CD8-positive, alpha-beta memory T cell (primary cell): ENCODE data around the gene SIL1. TPM values are rescaled to one million over a fixed set of nuclear protein-coding genes. Genes with fewer than 3 reads are reported as not detected.
"Not testable (repeated sequence)": the region's sequence is repeated elsewhere in the genome, so short reads cannot be mapped to it uniquely, and the experiment has no call there.

ENCODE experiments used
- CTCF ChIA-PET: fragments of 350-600 bp; sonication (Branson Sonifier 250); formaldehyde crosslinking; loops from one replicate; lab custom pipeline; 2021; ENCODE audit warnings: antibody characterized with exemption; lab: Charles Lee
- POLR2A ChIA-PET: fragments of 350-600 bp; sonication (Branson Sonifier 250); formaldehyde crosslinking; loops from one replicate; lab custom pipeline; 2021; ENCODE audit warnings: antibody characterized with exemption; lab: Charles Lee
- DNase-seq, 5 donors: peaks; one replicate each; pipeline versions ENCODE4 v3.0.0 to v3.0.0-alpha.2; 2020 to 2022; ENCODE audit warnings: mixed read lengths in 1 of 5
- H3K27ac ChIP-seq: one replicate; pipeline ENCODE4 v1.7.0; 2013; ENCODE audit warnings: low read depth, mild to moderate bottlenecking, low read length, moderate library complexity
- H3K27me3 ChIP-seq: 2 replicates; pipeline ENCODE4 v1.7.0; 2013; ENCODE audit warnings: low read length, mild to moderate bottlenecking; ENCODE audit not compliant: insufficient read depth, poor library complexity, severe bottlenecking
- H3K36me3 ChIP-seq: 2 replicates; pipeline ENCODE4 v1.7.0; 2013; ENCODE audit warnings: mild to moderate bottlenecking, low read length, moderate library complexity; ENCODE audit not compliant: insufficient read depth
- H3K4me1 ChIP-seq: 2 replicates; pipeline ENCODE4 v1.7.0; 2013; ENCODE audit warnings: mild to moderate bottlenecking, low read length, moderate library complexity; ENCODE audit not compliant: insufficient read depth
- H3K4me3 ChIP-seq: 2 replicates; pipeline ENCODE4 v1.7.0; 2013; ENCODE audit warnings: mild to moderate bottlenecking, low read length
- H3K9me3 ChIP-seq: 2 replicates; pipeline ENCODE4 v1.7.0; 2013; ENCODE audit warnings: mild to moderate bottlenecking, low read length
- H3K27ac Mint-ChIP-seq, 8 donors: one replicate each; pipeline ENCODE4 v1.8.0; 2020 to 2021; ENCODE audit warnings: mixed read lengths in 8 of 8, mild to moderate bottlenecking in 6 of 8, inconsistent platforms in 3 of 8, moderate library complexity in 3 of 8
- H3K27me3 Mint-ChIP-seq, 2 donors: one replicate each; pipeline ENCODE4 v1.8.0; 2020 to 2021; ENCODE audit warnings: mixed read lengths in 2 of 2, mild to moderate bottlenecking in 1 of 2, moderate library complexity in 1 of 2
- H3K36me3 Mint-ChIP-seq, 3 donors: one replicate each; pipeline ENCODE4 v1.8.0; 2020 to 2021; ENCODE audit warnings: mixed read lengths in 3 of 3, inconsistent platforms in 1 of 3, mild to moderate bottlenecking in 1 of 3
- H3K4me1 Mint-ChIP-seq, 3 donors: one replicate each; pipeline ENCODE4 v1.8.0; 2020 to 2021; ENCODE audit warnings: mixed read lengths in 3 of 3, inconsistent platforms in 1 of 3, mild to moderate bottlenecking in 1 of 3
- H3K4me3 Mint-ChIP-seq, 7 donors: one replicate each; pipeline ENCODE4 v1.8.0; 2020 to 2021; ENCODE audit warnings: mixed read lengths in 7 of 7, mild to moderate bottlenecking in 6 of 7, moderate library complexity in 4 of 7, inconsistent platforms in 2 of 7
- H3K9me3 Mint-ChIP-seq, 5 donors: one replicate each; pipeline ENCODE4 v1.8.0; 2020 to 2022; ENCODE audit warnings: mixed read lengths in 5 of 5, mild to moderate bottlenecking in 3 of 5, moderate library complexity in 2 of 5, inconsistent platforms in 1 of 5
- polyA plus RNA-seq: library from polyadenylated mRNA; unstranded; fragments of 300-500 nt; fragmentation: Illumina TruSeq; gene quantifications from one replicate; pipeline ENCODE4 v1.2.3, GENCODE V29; 2021
- total RNA-seq, 2 experiments: library from RNA; stranded (reverse); gene quantifications; one replicate each; pipeline ENCODE4 v1.2.3, GENCODE V29; 2021

Gene SIL1
- total and polyA plus RNA-seq, 3 experiments from 2014 or later = 15.0 to 27.5 (median 26.6) TPM

- H3K4me3 Mint-ChIP-seq = no peak overlapping the region
- DNase-seq = no peak
- H3K9me3 Mint-ChIP-seq = no peaks in the 10 kb centered on the region
- peaks cover 3 to 7% (median 7%) of the 10 kb centered on the region in 3 donors for H3K4me1 Mint-ChIP-seq
- H3K36me3 Mint-ChIP-seq = peaks cover 0 to 14% (median 10%) of the 10 kb centered on the region in 3 donors
- no peaks in the 10 kb centered on the region for H3K9me3 ChIP-seq
- H3K27me3 Mint-ChIP-seq = no peaks in the 10 kb centered on the region
- H3K4me1 ChIP-seq = no peaks in the 10 kb centered on the region
- H3K27ac Mint-ChIP-seq = no peak overlapping the region
- POLR2A ChIA-PET = no interaction called here
- H3K27me3 ChIP-seq = no peaks in the 10 kb centered on the region
- H3K27ac ChIP-seq = no peak overlapping the region
- no peak overlapping the region for H3K4me3 ChIP-seq
- CTCF ChIA-PET = interaction anchor here (1.0 kb wide), 1 partner anchor 30 kb away, joined by 3 read pairs; no protein-coding TSS in a partner anchor
- H3K36me3 ChIP-seq = no peaks in the 10 kb centered on the region
These were observed 12.6 kb downstream of the SIL1 start for GRCh38 chr5:139185589-139185988.

GRCh38 chr5:139183502-139183901, 14.7 kb downstream of the SIL1 start:
- CTCF ChIA-PET = no interaction called here
- H3K4me3 ChIP-seq = no peak overlapping the region
- no peaks in the 10 kb centered on the region for H3K4me1 ChIP-seq
- no peaks in the 10 kb centered on the region for H3K27me3 Mint-ChIP-seq
- POLR2A ChIA-PET = no interaction called here
- H3K27ac Mint-ChIP-seq = no peak overlapping the region
- peaks cover 2 to 11% (median 6%) of the 10 kb centered on the region in 3 donors for H3K4me1 Mint-ChIP-seq
- H3K36me3 Mint-ChIP-seq = peaks cover under 1 to 13% (median 9%) of the 10 kb centered on the region in 3 donors
- no peak for DNase-seq
- no peak overlapping the region for H3K4me3 Mint-ChIP-seq
- H3K9me3 ChIP-seq = no peaks in the 10 kb centered on the region
- H3K36me3 ChIP-seq = no peaks in the 10 kb centered on the region
- H3K27ac ChIP-seq = no peak overlapping the region
- no peaks in the 10 kb centered on the region for H3K27me3 ChIP-seq
- H3K9me3 Mint-ChIP-seq = no peaks in the 10 kb centered on the region

GRCh38 chr5:139182528-139183296, 15.5 kb downstream of the SIL1 start:
- H3K27me3 Mint-ChIP-seq = no peaks in the 10 kb centered on the region
- H3K9me3 Mint-ChIP-seq = no peaks in the 10 kb centered on the region
- Histone ChIP-seq H3K27ac (no peak overlapping the region), H3K36me3 (no peaks in the 10 kb centered on the region), H3K4me1 (no peaks in the 10 kb centered on the region), H3K9me3 (no peaks in the 10 kb centered on the region), H3K4me3 (no peak overlapping the region), H3K27me3 (no peaks in the 10 kb centered on the region)
- no peak overlapping the region for H3K27ac Mint-ChIP-seq
- ChIA-PET CTCF (no interaction called here), POLR2A (no interaction called here)
- no peak overlapping the region for H3K4me3 Mint-ChIP-seq
- H3K36me3 Mint-ChIP-seq = peaks cover 3 to 11% (median 11%) of the 10 kb centered on the region in 3 donors
- peaks cover 4 to 15% (median 8%) of the 10 kb centered on the region in 3 donors for H3K4me1 Mint-ChIP-seq
- no peak for DNase-seq

DNA sequence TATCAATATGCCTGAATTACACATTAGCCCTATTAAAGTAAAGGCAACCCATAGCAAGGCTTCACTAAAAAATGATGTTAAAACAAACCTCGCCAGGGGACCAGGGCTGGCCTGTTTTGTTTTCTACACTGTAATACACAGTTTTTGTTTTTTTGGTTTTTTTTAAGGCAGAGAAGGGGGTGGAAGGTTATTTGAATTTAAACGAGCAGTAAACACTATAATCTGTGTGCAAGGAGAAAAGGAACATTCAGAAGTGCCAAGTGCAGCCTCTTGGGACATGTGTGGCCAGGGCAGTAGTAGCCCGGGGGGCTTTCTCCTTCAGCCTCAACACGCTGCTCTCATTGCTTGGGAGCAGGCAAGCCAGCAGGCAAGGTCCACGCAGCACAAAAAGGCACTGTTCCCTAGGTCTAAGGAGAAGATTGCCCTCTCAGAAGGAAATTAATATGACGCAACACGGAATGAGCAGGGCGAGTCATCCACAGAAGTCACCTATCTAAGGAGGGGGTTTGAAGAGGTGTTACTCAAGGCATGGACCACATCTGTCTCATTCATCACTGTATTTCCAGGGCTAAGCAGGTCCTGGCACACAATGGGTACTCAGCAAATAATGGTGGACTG, 16.2 kb downstream of the SIL1 start:
- no peaks in the 10 kb centered on the region for H3K36me3 ChIP-seq
- H3K27me3 ChIP-seq = no peaks in the 10 kb centered on the region
- Mint-ChIP-seq H3K27ac (no peak overlapping the region), H3K36me3 (peaks cover 3 to 10% (median 6%) of the 10 kb centered on the region in 3 donors), H3K9me3 (no peaks in the 10 kb centered on the region), H3K4me3 (no peak overlapping the region), H3K27me3 (no peaks in the 10 kb centered on the region), H3K4me1 (peaks cover 4 to 15% (median 8%) of the 10 kb centered on the region in 3 donors)
- H3K27ac ChIP-seq = no peak overlapping the region
- DNase-seq = no peak
- H3K9me3 ChIP-seq = no peaks in the 10 kb centered on the region
- no peaks in the 10 kb centered on the region for H3K4me1 ChIP-seq
- H3K4me3 ChIP-seq = no peak overlapping the region
- POLR2A ChIA-PET = no interaction called here
- CTCF ChIA-PET = no interaction called here

DNA sequence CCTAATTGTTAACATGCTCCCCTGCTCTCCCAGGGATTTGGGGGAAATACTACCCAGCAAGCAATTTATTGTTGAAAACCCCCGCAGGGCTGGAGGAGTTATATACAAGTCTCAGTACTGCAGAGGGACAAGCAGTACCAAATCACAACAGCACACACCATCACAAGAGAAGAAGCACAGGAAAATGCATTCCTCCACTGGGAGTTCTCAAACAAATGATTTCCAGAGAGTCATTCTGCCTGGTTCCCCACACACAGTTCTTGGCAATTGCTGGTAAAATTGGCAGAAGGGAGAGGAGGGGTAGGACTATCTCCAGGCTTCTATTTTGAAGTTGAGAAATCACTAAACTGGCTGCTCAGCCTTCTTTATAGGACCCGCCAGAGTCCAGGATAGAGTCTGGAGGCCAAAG, 16.8 kb downstream of the SIL1 start:
- no peaks in the 10 kb centered on the region for H3K4me1 ChIP-seq
- no peaks in the 10 kb centered on the region for H3K36me3 ChIP-seq
- Mint-ChIP-seq H3K36me3 (peaks cover under 1 to 7% (median 5%) of the 10 kb centered on the region in 3 donors), H3K9me3 (no peaks in the 10 kb centered on the region), H3K4me1 (peaks cover 4 to 12% (median 8%) of the 10 kb centered on the region in 3 donors), H3K27me3 (no peaks in the 10 kb centered on the region), H3K27ac (no peak overlapping the region), H3K4me3 (no peak overlapping the region)
- H3K27ac ChIP-seq = no peak overlapping the region
- CTCF ChIA-PET = no interaction called here
- no peaks in the 10 kb centered on the region for H3K9me3 ChIP-seq
- H3K4me3 ChIP-seq = no peak overlapping the region
- no peaks in the 10 kb centered on the region for H3K27me3 ChIP-seq
- DNase-seq = no peak
- POLR2A ChIA-PET = no interaction called here

DNA sequence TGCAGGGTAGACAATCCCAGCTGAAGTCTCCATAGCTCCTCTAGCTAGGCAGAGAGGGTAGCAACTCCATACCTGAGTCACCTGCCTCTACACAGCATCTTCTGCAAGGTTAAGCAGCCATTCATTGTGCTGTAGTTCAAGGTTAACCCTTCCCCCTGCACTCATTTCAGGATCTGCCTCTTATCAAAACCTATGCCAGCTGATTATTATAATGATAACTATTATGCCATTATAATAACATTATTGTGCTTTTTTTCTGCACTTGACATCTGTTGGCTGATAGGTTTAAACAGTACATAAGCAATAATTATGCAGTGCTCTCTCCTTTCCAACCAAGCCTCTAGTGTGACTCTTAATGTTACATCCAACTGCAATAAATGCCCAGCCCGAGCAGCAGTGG, 17.3 kb downstream of the SIL1 start:
- Mint-ChIP-seq H3K4me3 (no peak overlapping the region), H3K27me3 (no peaks in the 10 kb centered on the region), H3K27ac (peak overlapping the region in 1 of 8 donors; percentile 15), H3K36me3 (peaks cover 0 to 10% (median 3%) of the 10 kb centered on the region in 3 donors), H3K4me1 (peaks cover 7 to 12% (median 8%) of the 10 kb centered on the region in 3 donors), H3K9me3 (no peaks in the 10 kb centered on the region)
- H3K4me3 ChIP-seq = no peak overlapping the region
- no peaks in the 10 kb centered on the region for H3K27me3 ChIP-seq
- ChIA-PET CTCF (no interaction called here), POLR2A (no interaction called here)
- DNase-seq = no peak
- H3K27ac ChIP-seq = no peak overlapping the region
- H3K36me3 ChIP-seq = no peaks in the 10 kb centered on the region
- H3K4me1 ChIP-seq = no peaks in the 10 kb centered on the region
- H3K9me3 ChIP-seq = no peaks in the 10 kb centered on the region

- H3K9me3 Mint-ChIP-seq, H3K9me3 ChIP-seq, H3K4me3 Mint-ChIP-seq, H3K4me1 ChIP-seq, H3K27ac ChIP-seq, H3K27me3 ChIP-seq, H3K27me3 Mint-ChIP-seq, POLR2A ChIA-PET, H3K36me3 ChIP-seq, CTCF ChIA-PET, DNase-seq, H3K4me3 ChIP-seq: not testable (repeated sequence)
- H3K4me1 Mint-ChIP-seq = peaks cover 7 to 12% (median 8%) of the 10 kb centered on the region in 3 donors
- H3K27ac Mint-ChIP-seq = peak overlapping the region in 2 of 8 donors; percentile 46 to 51
- H3K36me3 Mint-ChIP-seq = peaks cover 0 to 16% (median 3%) of the 10 kb centered on the region in 3 donors
These were observed 18.2 kb downstream of the SIL1 start for GRCh38 chr5:139179778-139180513.

GRCh38 chr5:139178935-139179334, 19.2 kb downstream of the SIL1 start:
- DNase-seq = no peak

More at GRCh38 chr5:139178935-139179334, 19.2 kb downstream of the SIL1 start:
- peaks cover 0 to 16% (median 3%) of the 10 kb centered on the region in 3 donors for H3K36me3 Mint-ChIP-seq
- H3K4me1 Mint-ChIP-seq = peaks cover 7 to 12% (median 8%) of the 10 kb centered on the region in 3 donors
- ChIA-PET POLR2A (no interaction called here), CTCF (no interaction called here)
- no peak overlapping the region for H3K4me3 ChIP-seq
- no peaks in the 10 kb centered on the region for H3K4me1 ChIP-seq
- no peaks in the 10 kb centered on the region for H3K9me3 ChIP-seq
- no peaks in the 10 kb centered on the region for H3K27me3 ChIP-seq
- H3K9me3 Mint-ChIP-seq = peaks cover 0 to 3% (median 0%) of the 10 kb centered on the region in 5 donors
- H3K27ac Mint-ChIP-seq = peak overlapping the region in 1 of 8 donors; percentile 2
- no peak overlapping the region for H3K27ac ChIP-seq
- no peak overlapping the region for H3K4me3 Mint-ChIP-seq
- H3K36me3 ChIP-seq = no peaks in the 10 kb centered on the region
- H3K27me3 Mint-ChIP-seq = no peaks in the 10 kb centered on the region
